GM23338 (cell line): ENCODE data around the gene GPATCH3. TPM values are rescaled to one million over a fixed set of nuclear protein-coding genes. Genes with fewer than 3 reads are reported as not detected.

Experiments used
- ATAC-seq: fragments of 200-7000 bp; cut with Tn5 transposase; 3 replicates; pipeline ENCODE4 v1.9.1; 2020
- DNase-seq: peaks from one replicate; pipeline ENCODE4 v3.0.0-alpha.2; 2015; ENCODE audit warnings: low spot score
- H2AFZ ChIP-seq: fragments of 200-600 bp; sonication (generic); 2 replicates; pipeline ENCODE4 v1.8.0; 2016; ENCODE audit warnings: antibody characterized with exemption, mild to moderate bottlenecking, moderate library complexity
- H3F3A ChIP-seq: fragments of 200-600 bp; sonication (generic); replicated peaks from 2 replicates; pipeline ENCODE4 v1.8.0; 2017; ENCODE audit warnings: antibody characterized with exemption, mixed run types, low read depth
- H3K27ac ChIP-seq: fragments of 200-600 bp; sonication (generic); 2 replicates; pipeline ENCODE4 v1.6.1; 2016; ENCODE audit warnings: low read depth
- H3K27me3 ChIP-seq: fragments of 200-600 bp; sonication (generic); 2 replicates; pipeline ENCODE4 v1.8.0; 2016; ENCODE audit warnings: mild to moderate bottlenecking, mixed run types, moderate library complexity; ENCODE audit not compliant: insufficient read depth
- H3K36me3 ChIP-seq: fragments of 200-600 bp; sonication (generic); 2 replicates; pipeline ENCODE4 v1.8.0; 2016; ENCODE audit warnings: mild to moderate bottlenecking; ENCODE audit not compliant: insufficient read depth
- H3K4me1 ChIP-seq: fragments of 200-600 bp; sonication (generic); 2 replicates; pipeline ENCODE4 v1.8.0; 2016; ENCODE audit warnings: mild to moderate bottlenecking, moderate library complexity; ENCODE audit not compliant: insufficient read depth
- H3K4me2 ChIP-seq: fragments of 200-600 bp; sonication (generic); 2 replicates; pipeline ENCODE4 v1.7.1; 2017; ENCODE audit warnings: mixed run types
- H3K4me3 ChIP-seq: fragments of 200-600 bp; sonication (generic); 2 replicates; pipeline ENCODE4 v1.6.1; 2016; ENCODE audit warnings: mixed run types
- H3K79me2 ChIP-seq: fragments of 200-600 bp; sonication (generic); replicated peaks from 2 replicates; pipeline ENCODE4 v1.8.0; 2017; ENCODE audit warnings: mild to moderate bottlenecking; ENCODE audit not compliant: insufficient read depth
- H3K9me2 ChIP-seq: fragments of 200-600 bp; sonication (generic); 2 replicates; pipeline ENCODE4 v1.8.0; 2017; ENCODE audit not compliant: insufficient read depth
- H4K20me1 ChIP-seq: fragments of 200-600 bp; sonication (generic); replicated peaks from 2 replicates; pipeline ENCODE4 v1.8.0; 2017; ENCODE audit warnings: mild to moderate bottlenecking; ENCODE audit not compliant: insufficient read depth
- H3K27ac Mint-ChIP-seq: 2 replicates; pipeline ENCODE4 v1.8.0; 2020; ENCODE audit warnings: inconsistent platforms, mild to moderate bottlenecking, moderate library complexity, mixed read lengths
- H3K27me3 Mint-ChIP-seq: 3 replicates; pipeline ENCODE4 v1.8.0; 2022; ENCODE audit warnings: low read depth, mild to moderate bottlenecking, moderate library complexity, mixed read lengths, inconsistent platforms; ENCODE audit not compliant: insufficient read depth, poor library complexity
- H3K36me3 Mint-ChIP-seq: 3 replicates; pipeline ENCODE4 v1.8.0; 2021; ENCODE audit warnings: low read depth, mild to moderate bottlenecking, inconsistent platforms, moderate library complexity, mixed read lengths
- H3K4me1 Mint-ChIP-seq: 3 replicates; pipeline ENCODE4 v1.8.0; 2020; ENCODE audit warnings: mild to moderate bottlenecking, inconsistent platforms, mixed read lengths
- H3K4me3 Mint-ChIP-seq: 3 replicates; pipeline ENCODE4 v1.8.0; 2021; ENCODE audit warnings: moderate library complexity, mild to moderate bottlenecking, inconsistent platforms, mixed read lengths
- H3K9me3 Mint-ChIP-seq: 3 replicates; pipeline ENCODE4 v1.8.0; 2020; ENCODE audit warnings: moderate library complexity, mild to moderate bottlenecking, inconsistent platforms, mixed read lengths
- CREB1 ChIP-seq: fragments of 250-450 bp; sonication (Bioruptor Pico); IDR thresholded peaks from 2 replicates; pipeline ENCODE4 v1.5.0; 2020; ENCODE audit warnings: low read depth, mild to moderate bottlenecking, moderate library complexity
- CTCF ChIP-seq, 2 experiments: fragments of 200-600 bp in 1 of 2; sonication (generic) in 1 of 2; conservative IDR thresholded peaks; 2 replicates each; pipeline versions ENCODE4 v1.5.1 to v1.6.1; 2016 to 2017; ENCODE audit warnings: antibody characterized with exemption in 2 of 2, low read depth in 2 of 2, mild to moderate bottlenecking in 2 of 2, moderate library complexity in 1 of 2
- ETS1 ChIP-seq: IDR thresholded peaks from 2 replicates; pipeline ENCODE4 v1.6.1; 2016; ENCODE audit warnings: antibody characterized with exemption
- EZH2phosphoT487 ChIP-seq: fragments of 200-600 bp; sonication (generic); IDR thresholded peaks from one replicate; pipeline ENCODE4 v1.8.1; 2018; ENCODE audit warnings: antibody characterized with exemption; ENCODE audit not compliant: unreplicated experiment
- NANOG ChIP-seq: IDR thresholded peaks from 2 replicates; pipeline ENCODE4 v1.6.1; 2016; ENCODE audit warnings: antibody characterized with exemption, borderline replicate concordance
- REST ChIP-seq: IDR thresholded peaks from one replicate; pipeline ENCODE4 v1.6.1; 2018; ENCODE audit warnings: antibody characterized with exemption; ENCODE audit not compliant: unreplicated experiment
- STAT1 ChIP-seq: IDR thresholded peaks from one replicate; pipeline ENCODE4 v1.6.1; 2016; ENCODE audit warnings: antibody characterized with exemption; ENCODE audit not compliant: unreplicated experiment
- ZNF114 ChIP-seq: fragments of 250-450 bp; sonication (Bioruptor Pico); IDR thresholded peaks from 2 replicates; pipeline ENCODE4 v1.5.0; 2020; ENCODE audit warnings: mild to moderate bottlenecking, moderate library complexity
- ZNF462 ChIP-seq: fragments of 250-450 bp; sonication (Bioruptor Pico); IDR thresholded peaks from 2 replicates; pipeline ENCODE4 v1.5.0; 2020; ENCODE audit warnings: mild to moderate bottlenecking, moderate library complexity
- polyA plus RNA-seq: library from polyadenylated mRNA; unstranded; fragments of >200 nt; fragmentation: Nextera tagmentation; extraction: Ambion mirVana; gene quantifications from 2 replicates; pipeline ENCODE4 v1.2.1, GENCODE V29; 2016
- total RNA-seq: library from RNA; depleted of rRNA; stranded (reverse); fragments of >200 nt; shearing (Covaris generic); gene quantifications from 2 replicates; pipeline ENCODE4 v1.2.3, GENCODE V29; 2014

The GPATCH3 gene
- total and polyA plus RNA-seq, 2 experiments from 2014 or later: 10.5 to 13.0 TPM

GRCh38 chr1:26861889-26862378, 38.3 kb downstream of the GPATCH3 start:
- DNase-seq: no peak
- TF ChIP-seq CTCF (conservative IDR thresholded peaks at IDR 0.05; ENCODE audit: low read depth in 2 of 2) (no peak), NANOG (no peak), ZNF114 (no peak), REST (no peak), ZNF462 (no peak), ETS1 (no peak), STAT1 (no peak), EZH2phosphoT487 (no peak), CREB1 (CRISPR knock-in tag) (no peak)
- Mint-ChIP-seq H3K4me1 (peaks cover 39% of the 10 kb centered on the region), H3K9me3 (no peaks in the 10 kb centered on the region), H3K27ac (no peak overlapping the region), H3K4me3 (peak overlapping the region; percentile 26; the same call in 1 of the 3 replicates), H3K27me3 (peaks cover 25% of the 10 kb centered on the region), H3K36me3 (no peaks in the 10 kb centered on the region; the same call in 2 of the 3 replicates)
- Histone ChIP-seq H3K4me2 (no peak overlapping the region), H4K20me1 (no peaks in the 10 kb centered on the region), H3F3A (peaks cover 17% of the 10 kb centered on the region), H3K27me3 (peaks cover 11% of the 10 kb centered on the region), H3K4me1 (peaks cover 13% of the 10 kb centered on the region), H3K27ac (no peak overlapping the region), H2AFZ (no peak overlapping the region), H3K36me3 (no peaks in the 10 kb centered on the region), H3K9me2 (no peaks in the 10 kb centered on the region), H3K79me2 (no peaks in the 10 kb centered on the region), H3K4me3 (no peak overlapping the region)
- no peak for ATAC-seq
